HFFc6 (cell line): Measurements from ENCODE around the gene ZNF225. TPM values are rescaled to one million over a fixed set of nuclear protein-coding genes. Genes with fewer than 3 reads are reported as not detected.

Experiments used
- DNase-seq: peaks from one replicate; pipeline ENCODE4 v3.0.0-alpha.2; 2018
- H3K27ac Mint-ChIP-seq: 2 replicates; pipeline ENCODE4 v1.8.0; 2020; ENCODE audit warnings: mild to moderate bottlenecking, mixed read lengths
- H3K27me3 Mint-ChIP-seq: 2 replicates; pipeline ENCODE4 v1.8.0; 2021; ENCODE audit warnings: mild to moderate bottlenecking, moderate library complexity, mixed read lengths; ENCODE audit not compliant: insufficient read depth
- H3K36me3 Mint-ChIP-seq: 2 replicates; pipeline ENCODE4 v1.8.0; 2021; ENCODE audit warnings: low read depth, mixed read lengths
- H3K4me1 Mint-ChIP-seq: 2 replicates; pipeline ENCODE4 v1.8.0; 2020; ENCODE audit warnings: low read depth, mixed read lengths
- H3K4me3 Mint-ChIP-seq: 2 replicates; pipeline ENCODE4 v1.8.0; 2020; ENCODE audit warnings: mild to moderate bottlenecking, moderate library complexity, mixed read lengths
- H3K9me3 Mint-ChIP-seq: 2 replicates; pipeline ENCODE4 v1.8.0; 2020; ENCODE audit warnings: mild to moderate bottlenecking, mixed read lengths
- long read RNA-seq: library from polyadenylated mRNA; unstranded; transcript quantifications from one replicate; pipeline ENCODE4 v2.0.0, GENCODE V29; 2019
- total RNA-seq, 6 experiments: library from RNA; stranded (reverse); fragmentation: NEBNext Ultra II Directional; extraction: Animal tissue kit (Norgen Biotek cat#: 25700); gene quantifications; 2 replicates in 1 of 6; 3 replicates in 5 of 6; pipeline ENCODE4 v1.2.3, GENCODE V29; 2021
- TF ChIP-seq, protein P1 (sequence below): fragments of 200-600 bp; sonication (generic); IDR thresholded peaks from 2 replicates; pipeline ENCODE4 v1.5.0; 2021; ENCODE audit warnings: antibody characterized with exemption, mild to moderate bottlenecking

ZNF225 gene
- 1 to 10 TPM; 3.5 to 5.5 (median 4.0) TPM for total RNA-seq
- long read RNA-seq, full-length matches to known transcripts = 1 of 1 reads
- long read RNA-seq, partial matches to known transcripts = 0 of 1 reads
- long read RNA-seq, other reads (novel, unspliced or antisense) = 0 of 1 reads

DNA sequence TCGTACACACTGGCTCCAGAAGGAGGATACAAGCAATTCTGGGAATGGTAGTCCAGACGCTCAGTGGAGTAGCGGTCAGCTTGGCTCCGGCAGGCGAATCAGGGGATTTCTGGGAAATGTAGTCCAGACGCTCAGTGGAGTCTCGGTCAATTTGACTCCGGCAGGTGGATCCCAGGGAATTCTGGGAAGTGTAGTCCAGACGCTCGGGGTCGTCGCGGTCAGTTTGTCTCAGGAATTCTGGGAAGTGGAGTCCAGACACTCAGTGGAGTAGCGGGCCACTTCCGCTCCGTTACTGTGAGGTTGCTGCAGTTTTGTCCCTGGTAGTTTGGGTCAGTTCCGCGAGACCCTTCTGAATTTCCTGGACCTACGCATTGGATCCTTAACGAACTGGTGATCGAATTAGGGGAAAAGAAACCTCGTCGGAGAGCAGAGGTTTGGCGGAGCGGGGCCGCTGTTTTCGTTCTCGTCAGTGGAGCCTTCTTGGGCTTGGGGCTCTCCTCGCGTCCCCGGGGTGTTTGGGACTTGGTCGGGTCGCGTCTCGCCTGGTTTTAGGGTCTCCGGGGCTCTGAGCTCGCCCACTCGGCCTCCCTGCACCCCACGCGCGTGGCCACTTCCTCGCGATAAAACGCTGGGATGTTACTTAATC, at the start of gene ZNF225:
Gene ZNF225, plus strand, starts transcription at position 262 of the 646 bp plus-strand sequence. CDS start 2,429 bp downstream, outside the sequence.
- H3K4me3 Mint-ChIP-seq = peak within 1 kb of the TSS; percentile 98
- peaks cover 26% of the 10 kb centered on the region for H3K4me1 Mint-ChIP-seq
- no peaks in the 10 kb centered on the region for H3K27me3 Mint-ChIP-seq
- H3K36me3 Mint-ChIP-seq = peaks cover 38% of the 10 kb centered on the region
- peak within 1 kb of the TSS; percentile 96 for H3K27ac Mint-ChIP-seq
- TF ChIP-seq, protein P1, sequence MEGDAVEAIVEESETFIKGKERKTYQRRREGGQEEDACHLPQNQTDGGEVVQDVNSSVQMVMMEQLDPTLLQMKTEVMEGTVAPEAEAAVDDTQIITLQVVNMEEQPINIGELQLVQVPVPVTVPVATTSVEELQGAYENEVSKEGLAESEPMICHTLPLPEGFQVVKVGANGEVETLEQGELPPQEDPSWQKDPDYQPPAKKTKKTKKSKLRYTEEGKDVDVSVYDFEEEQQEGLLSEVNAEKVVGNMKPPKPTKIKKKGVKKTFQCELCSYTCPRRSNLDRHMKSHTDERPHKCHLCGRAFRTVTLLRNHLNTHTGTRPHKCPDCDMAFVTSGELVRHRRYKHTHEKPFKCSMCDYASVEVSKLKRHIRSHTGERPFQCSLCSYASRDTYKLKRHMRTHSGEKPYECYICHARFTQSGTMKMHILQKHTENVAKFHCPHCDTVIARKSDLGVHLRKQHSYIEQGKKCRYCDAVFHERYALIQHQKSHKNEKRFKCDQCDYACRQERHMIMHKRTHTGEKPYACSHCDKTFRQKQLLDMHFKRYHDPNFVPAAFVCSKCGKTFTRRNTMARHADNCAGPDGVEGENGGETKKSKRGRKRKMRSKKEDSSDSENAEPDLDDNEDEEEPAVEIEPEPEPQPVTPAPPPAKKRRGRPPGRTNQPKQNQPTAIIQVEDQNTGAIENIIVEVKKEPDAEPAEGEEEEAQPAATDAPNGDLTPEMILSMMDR = no peak
- peaks cover 29% of the 10 kb centered on the region for H3K9me3 Mint-ChIP-seq
- DNase-seq = peak; percentile 98

DNA sequence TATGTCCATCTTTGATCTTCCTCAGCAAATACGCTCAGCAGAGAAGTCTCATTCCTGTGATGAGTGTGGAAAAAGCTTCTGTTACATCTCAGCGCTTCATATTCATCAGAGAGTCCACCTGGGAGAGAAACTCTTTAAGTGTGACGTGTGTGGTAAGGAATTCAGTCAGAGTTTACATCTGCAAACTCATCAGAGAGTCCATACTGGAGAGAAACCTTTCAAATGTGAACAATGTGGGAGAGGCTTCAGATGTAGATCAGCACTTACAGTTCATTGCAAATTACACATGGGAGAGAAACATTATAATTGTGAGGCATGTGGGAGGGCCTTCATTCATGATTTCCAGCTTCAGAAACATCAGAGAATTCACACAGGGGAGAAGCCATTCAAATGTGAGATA, 46.9 kb upstream of the ZNF225 start:
- peaks cover 70% of the 10 kb centered on the region for H3K36me3 Mint-ChIP-seq
- peaks cover 6% of the 10 kb centered on the region for H3K4me1 Mint-ChIP-seq
- H3K27me3 Mint-ChIP-seq = no peaks in the 10 kb centered on the region; the same call in 1 of the 2 replicates
- no peak for DNase-seq
- H3K4me3 Mint-ChIP-seq = no peak overlapping the region
- peaks cover 39% of the 10 kb centered on the region for H3K9me3 Mint-ChIP-seq
- TF ChIP-seq, protein P1 = no peak
- no peak overlapping the region for H3K27ac Mint-ChIP-seq

DNA sequence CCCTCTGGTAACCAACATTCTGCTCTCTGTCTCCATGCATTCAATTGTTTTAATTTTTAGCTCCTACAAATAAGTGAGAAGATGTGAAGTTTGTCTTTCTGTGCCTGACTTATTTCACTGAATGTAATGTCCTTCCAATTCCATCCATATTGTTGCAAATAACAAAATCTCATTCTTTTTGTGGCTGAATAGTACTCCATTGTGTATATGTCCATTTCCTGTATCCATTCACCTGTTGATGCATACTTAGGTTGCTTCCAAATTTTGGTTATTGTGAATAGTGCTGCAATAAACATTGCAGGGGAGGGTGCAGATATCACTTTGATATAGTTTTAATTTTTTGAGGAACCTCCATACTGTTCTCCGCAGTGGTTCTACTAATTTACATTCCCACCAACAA, 43.8 kb upstream of the ZNF225 start:
- Mint-ChIP-seq H3K9me3 (peaks cover 42% of the 10 kb centered on the region), H3K36me3 (peaks cover 57% of the 10 kb centered on the region), H3K4me1 (peaks cover 24% of the 10 kb centered on the region), H3K27me3 (peaks cover 3% of the 10 kb centered on the region; the same call in 1 of the 2 replicates), H3K4me3 (no peak overlapping the region), H3K27ac (no peak overlapping the region)
- TF ChIP-seq, protein P1 = no peak
- DNase-seq = no peak

DNA sequence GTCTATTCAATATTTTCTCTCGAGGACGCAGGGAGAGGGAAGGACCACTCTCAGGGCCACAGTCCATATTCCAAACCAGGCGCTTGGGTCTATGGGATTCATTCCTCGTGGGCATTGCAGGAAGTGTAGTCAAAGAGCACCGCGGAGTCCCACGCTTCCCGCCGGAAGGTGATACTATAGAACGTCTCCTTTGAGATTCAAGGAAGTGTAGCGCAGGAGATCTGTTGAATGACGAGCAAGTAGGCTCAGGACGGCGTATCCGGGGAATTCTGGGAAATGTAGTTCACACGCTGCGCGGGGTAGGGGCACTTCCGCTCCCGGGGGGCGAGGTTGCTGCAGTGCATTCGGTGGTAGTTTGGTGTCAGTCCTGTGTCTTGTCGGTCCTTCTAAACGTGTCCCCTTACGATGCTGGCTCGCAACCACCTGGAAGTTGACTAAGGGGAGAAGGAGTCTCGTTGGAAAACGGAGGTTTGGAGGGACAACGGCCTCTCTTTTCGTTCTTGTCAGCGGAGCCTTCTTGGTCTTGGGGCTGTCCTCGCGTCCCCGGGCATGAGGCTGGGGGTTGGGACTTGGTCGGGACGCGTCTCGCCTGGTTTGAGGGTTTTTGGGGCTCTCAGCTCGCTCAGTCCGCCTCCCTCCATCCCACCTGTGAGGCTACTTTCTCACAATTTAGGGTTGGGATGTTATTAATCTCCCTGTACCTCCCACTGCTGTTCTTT, 41.2 kb upstream of the ZNF225 start, which contains the start of gene ZNF284:
Gene ZNF284, plus strand, starts transcription at position 336 of the 719 bp plus-strand sequence. CDS start 4,231 bp downstream, outside the sequence.
- Mint-ChIP-seq H3K36me3 (peaks cover 49% of the 10 kb centered on the region), H3K27me3 (peaks cover 3% of the 10 kb centered on the region), H3K27ac (peak within 1 kb of the TSS; percentile 84), H3K9me3 (peaks cover 22% of the 10 kb centered on the region), H3K4me3 (peak within 1 kb of the TSS; percentile 96), H3K4me1 (peaks cover 24% of the 10 kb centered on the region)
- TF ChIP-seq, protein P1 = no peak
- DNase-seq = peak; percentile 87

DNA sequence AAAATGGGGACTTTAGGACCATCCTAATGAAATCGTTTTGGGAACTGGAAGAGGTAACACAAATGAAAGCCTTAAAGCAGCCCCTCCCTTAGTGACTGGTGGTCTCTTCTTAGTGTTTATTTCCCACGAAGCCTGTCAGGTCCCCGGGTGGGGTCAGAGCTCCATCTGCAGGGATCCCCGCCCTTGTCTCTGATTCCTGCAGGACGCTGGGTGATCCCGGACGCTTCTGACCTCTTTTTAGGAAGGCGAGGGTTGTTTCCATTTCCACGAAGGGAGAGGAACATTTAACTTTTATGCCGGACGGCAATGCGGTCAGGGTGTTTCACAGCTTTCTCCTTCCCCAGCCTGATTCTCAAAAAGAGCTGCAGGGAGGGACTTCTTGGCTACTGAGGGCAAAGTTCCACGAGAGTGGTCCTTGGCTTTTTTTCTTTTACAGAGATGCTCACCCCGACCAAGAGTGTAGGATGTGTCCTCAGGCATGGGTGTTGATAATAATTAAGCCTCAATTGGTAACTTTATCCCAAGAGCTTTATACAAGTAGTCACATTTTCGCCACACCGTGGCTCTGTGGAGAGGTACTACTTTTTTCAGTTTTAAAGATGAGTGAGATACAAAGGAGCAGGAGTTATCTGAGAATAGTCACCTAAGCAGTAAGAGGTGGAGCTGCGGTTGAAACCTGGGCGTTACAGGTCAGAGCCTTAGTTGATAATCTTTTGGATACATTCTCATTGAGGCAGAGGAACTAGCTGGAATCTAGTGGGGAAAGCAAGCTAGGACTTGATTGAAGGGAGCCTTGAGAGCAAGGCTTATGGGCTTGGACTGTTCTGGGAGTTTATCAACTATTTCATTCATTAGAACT, 40.4 kb upstream of the ZNF225 start:
- DNase-seq = no peak
- Mint-ChIP-seq H3K27me3 (peaks cover 3% of the 10 kb centered on the region), H3K4me1 (peaks cover 24% of the 10 kb centered on the region), H3K36me3 (peaks cover 42% of the 10 kb centered on the region), H3K4me3 (peak overlapping the region; percentile 96), H3K9me3 (peaks cover 17% of the 10 kb centered on the region), H3K27ac (peak overlapping the region; percentile 84)
- TF ChIP-seq, protein P1 = no peak; the same call in 1 of the 2 replicates
